ENCODE measurements around the gene PRKG2. TPM values are rescaled to one million over a fixed set of nuclear protein-coding genes. Genes with fewer than 3 reads are reported as not detected.

Gene PRKG2
- total RNA-seq, 4 donors from 2014 or later: 7.3 to 11.2 (median 8.8) TPM

- DNase-seq (ENCODE audit: extremely low spot score): no peak
- H3K9me3 ChIP-seq: no peaks in the 10 kb centered on the region
- WGBS: 45% methylated on average over 1 of the region's 1 CpG
These were observed 34.1 kb downstream of the PRKG2 start for GRCh38 chr4:81180916-81181315.

GRCh38 chr4:81179326-81179725 is 35.7 kb downstream of the PRKG2 start:
- intact Hi-C loops (cut with DNase I): no loop called here
- DNase-seq (ENCODE audit: extremely low spot score): no peak
- Histone ChIP-seq H3K36me3 (no peaks in the 10 kb centered on the region), H3K9me3 (no peaks in the 10 kb centered on the region), H3K27ac (replicated peaks in 1 of 4) (no peak overlapping the region), H3K4me1 (peaks cover 0 to 5% (median 0%) of the 10 kb centered on the region in 4 donors), H3K4me3 (no peak overlapping the region), H3K27me3 (no peaks in the 10 kb centered on the region)
- TF ChIP-seq, protein P1, sequence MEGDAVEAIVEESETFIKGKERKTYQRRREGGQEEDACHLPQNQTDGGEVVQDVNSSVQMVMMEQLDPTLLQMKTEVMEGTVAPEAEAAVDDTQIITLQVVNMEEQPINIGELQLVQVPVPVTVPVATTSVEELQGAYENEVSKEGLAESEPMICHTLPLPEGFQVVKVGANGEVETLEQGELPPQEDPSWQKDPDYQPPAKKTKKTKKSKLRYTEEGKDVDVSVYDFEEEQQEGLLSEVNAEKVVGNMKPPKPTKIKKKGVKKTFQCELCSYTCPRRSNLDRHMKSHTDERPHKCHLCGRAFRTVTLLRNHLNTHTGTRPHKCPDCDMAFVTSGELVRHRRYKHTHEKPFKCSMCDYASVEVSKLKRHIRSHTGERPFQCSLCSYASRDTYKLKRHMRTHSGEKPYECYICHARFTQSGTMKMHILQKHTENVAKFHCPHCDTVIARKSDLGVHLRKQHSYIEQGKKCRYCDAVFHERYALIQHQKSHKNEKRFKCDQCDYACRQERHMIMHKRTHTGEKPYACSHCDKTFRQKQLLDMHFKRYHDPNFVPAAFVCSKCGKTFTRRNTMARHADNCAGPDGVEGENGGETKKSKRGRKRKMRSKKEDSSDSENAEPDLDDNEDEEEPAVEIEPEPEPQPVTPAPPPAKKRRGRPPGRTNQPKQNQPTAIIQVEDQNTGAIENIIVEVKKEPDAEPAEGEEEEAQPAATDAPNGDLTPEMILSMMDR (IDR thresholded peaks at IDR 0.05): no peak
- no peak for TF ChIP-seq POLR2AphosphoS5 (IDR thresholded peaks at IDR 0.05)
- TF ChIP-seq EP300 (IDR thresholded peaks at IDR 0.05): no peak
- TF ChIP-seq POLR2A (IDR thresholded peaks at IDR 0.05; ENCODE audit: low read depth): no peak
- 76% methylated on average over 3 of the region's 3 CpGs for WGBS

More at GRCh38 chr4:81180916-81181315, 34.1 kb downstream of the PRKG2 start:
- H3K27ac ChIP-seq (replicated peaks in 1 of 4): no peak overlapping the region
- intact Hi-C loops (cut with DNase I): no loop called here
- TF ChIP-seq POLR2AphosphoS5 (IDR thresholded peaks at IDR 0.05): no peak
- H3K4me1 ChIP-seq: peaks cover 0 to 5% (median 0%) of the 10 kb centered on the region in 4 donors
- no peaks in the 10 kb centered on the region for H3K36me3 ChIP-seq
- H3K27me3 ChIP-seq: no peaks in the 10 kb centered on the region
- no peak overlapping the region for H3K4me3 ChIP-seq

- DNase-seq (ENCODE audit: extremely low spot score): no peak
- intact Hi-C loops (cut with DNase I): no loop called here
These were observed 41.8 kb downstream of the PRKG2 start for GRCh38 chr4:81173213-81173612.

DNA sequence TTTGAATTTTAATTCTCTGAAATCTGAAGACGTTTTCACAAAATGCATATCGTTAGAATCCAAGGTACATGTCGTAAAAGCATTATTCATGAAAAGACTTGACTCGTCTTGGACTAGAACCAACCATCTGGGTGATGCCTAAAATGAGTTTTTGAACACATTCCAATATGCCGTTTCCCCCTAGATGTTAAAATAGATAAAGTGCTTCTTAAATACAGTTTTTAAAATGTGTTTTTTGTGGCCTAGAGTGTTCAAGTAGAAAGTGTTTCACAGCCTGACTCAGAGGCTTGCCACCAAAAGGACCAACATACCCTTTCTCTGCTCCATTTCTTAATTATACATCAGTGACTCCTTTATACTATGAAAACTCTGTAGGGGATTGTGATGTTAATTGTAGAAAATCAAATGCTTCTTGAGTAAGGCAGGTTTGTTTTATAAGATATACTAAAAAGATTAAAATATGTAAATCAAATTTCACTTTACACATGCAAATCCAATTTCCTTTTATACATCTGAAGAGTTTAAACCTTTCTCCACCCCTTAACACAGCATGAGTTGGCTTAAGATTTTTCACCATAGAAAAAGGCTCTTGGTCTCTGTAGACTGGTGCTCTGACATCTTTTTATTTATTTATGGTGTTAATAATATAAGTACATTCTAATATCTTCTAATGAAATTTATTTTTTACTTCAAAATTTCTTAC is 48.4 kb downstream of the PRKG2 start:
- 28% methylated on average over 5 of the region's 5 CpGs for WGBS
- intact Hi-C loops (cut with DNase I): no loop called here
- DNase-seq (ENCODE audit: extremely low spot score): no peak
- H3K27me3 ChIP-seq: no peaks in the 10 kb centered on the region
- no peak overlapping the region for H3K27ac ChIP-seq (replicated peaks in 1 of 4)
- TF ChIP-seq, protein P1 (IDR thresholded peaks at IDR 0.05): no peak
- TF ChIP-seq EP300 (IDR thresholded peaks at IDR 0.05) (no peak), POLR2AphosphoS5 (IDR thresholded peaks at IDR 0.05) (no peak), POLR2A (IDR thresholded peaks at IDR 0.05; ENCODE audit: low read depth) (no peak)
- H3K9me3 ChIP-seq: no peaks in the 10 kb centered on the region
- H3K4me3 ChIP-seq: no peak overlapping the region
- H3K4me1 ChIP-seq: peaks cover 0 to 11% (median 4%) of the 10 kb centered on the region in 4 donors
- no peaks in the 10 kb centered on the region for H3K36me3 ChIP-seq

More at GRCh38 chr4:81173213-81173612, 41.8 kb downstream of the PRKG2 start:
- no peak overlapping the region for H3K27ac ChIP-seq (replicated peaks in 1 of 4)
- TF ChIP-seq POLR2AphosphoS5 (IDR thresholded peaks at IDR 0.05) (no peak), POLR2A (IDR thresholded peaks at IDR 0.05; ENCODE audit: low read depth) (no peak), EP300 (IDR thresholded peaks at IDR 0.05) (no peak)
- TF ChIP-seq, protein P1 (IDR thresholded peaks at IDR 0.05): no peak
- no peaks in the 10 kb centered on the region for H3K9me3 ChIP-seq
- no peaks in the 10 kb centered on the region for H3K36me3 ChIP-seq
- H3K4me3 ChIP-seq: no peak overlapping the region
- no peaks in the 10 kb centered on the region for H3K27me3 ChIP-seq
- 79% methylated on average over 1 of the region's 1 CpG for WGBS
- H3K4me1 ChIP-seq: no peaks in the 10 kb centered on the region

DNA sequence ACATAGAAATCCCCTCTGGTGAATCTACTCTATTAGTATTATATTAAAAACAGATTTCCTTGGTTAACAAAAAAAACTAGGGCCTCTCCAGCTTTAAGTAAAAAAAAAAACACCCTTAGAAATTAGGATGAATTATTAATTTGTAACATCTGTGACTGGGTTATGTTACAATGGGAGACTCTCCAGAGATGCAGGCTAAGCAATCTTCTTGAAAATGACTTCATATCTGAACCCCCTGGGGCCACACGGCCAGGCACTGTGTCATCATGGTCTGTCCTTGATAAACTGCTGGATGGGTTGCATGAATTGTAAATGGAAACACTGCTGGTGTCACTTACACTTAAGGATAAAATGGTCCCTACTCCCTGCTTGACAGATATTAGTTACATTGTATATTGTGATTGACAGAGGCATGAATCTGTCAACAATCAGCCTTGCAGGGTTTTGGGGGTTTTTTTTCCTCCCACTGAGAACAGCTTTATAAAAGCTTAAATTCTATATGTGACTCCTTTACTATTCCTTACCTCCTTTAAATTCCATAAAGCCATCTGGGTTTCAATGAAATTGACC is 49.1 kb downstream of the PRKG2 start:
- no peak overlapping the region for H3K27ac ChIP-seq (replicated peaks in 1 of 4)
- WGBS: 45% methylated on average over 1 of the region's 1 CpG
- peaks cover 0 to 11% (median 4%) of the 10 kb centered on the region in 4 donors for H3K4me1 ChIP-seq
- no peak for DNase-seq (ENCODE audit: extremely low spot score)
- H3K27me3 ChIP-seq: no peaks in the 10 kb centered on the region
- no peak overlapping the region for H3K4me3 ChIP-seq
- intact Hi-C loops (cut with DNase I): no loop called here
- H3K36me3 ChIP-seq: no peaks in the 10 kb centered on the region
- TF ChIP-seq POLR2AphosphoS5 (IDR thresholded peaks at IDR 0.05) (no peak), EP300 (IDR thresholded peaks at IDR 0.05) (no peak), POLR2A (IDR thresholded peaks at IDR 0.05; ENCODE audit: low read depth) (no peak)
- TF ChIP-seq, protein P1 (IDR thresholded peaks at IDR 0.05): no peak
- no peaks in the 10 kb centered on the region for H3K9me3 ChIP-seq
